NCI-H69 (cell line): ENCODE measurements around the gene FAM83G.
A peak's percentile ranks its signal among the peaks of the same experiment; 100 is the strongest.
"Not testable (repeated sequence)": the region's sequence is repeated elsewhere in the genome, so short reads cannot be mapped to it uniquely, and the experiment has no call there.

Experiments
- DNase-seq: peaks from one replicate; lab custom pipeline; 2025; lab: John Stamatoyannopoulos, UW

Gene FAM83G

DNA sequence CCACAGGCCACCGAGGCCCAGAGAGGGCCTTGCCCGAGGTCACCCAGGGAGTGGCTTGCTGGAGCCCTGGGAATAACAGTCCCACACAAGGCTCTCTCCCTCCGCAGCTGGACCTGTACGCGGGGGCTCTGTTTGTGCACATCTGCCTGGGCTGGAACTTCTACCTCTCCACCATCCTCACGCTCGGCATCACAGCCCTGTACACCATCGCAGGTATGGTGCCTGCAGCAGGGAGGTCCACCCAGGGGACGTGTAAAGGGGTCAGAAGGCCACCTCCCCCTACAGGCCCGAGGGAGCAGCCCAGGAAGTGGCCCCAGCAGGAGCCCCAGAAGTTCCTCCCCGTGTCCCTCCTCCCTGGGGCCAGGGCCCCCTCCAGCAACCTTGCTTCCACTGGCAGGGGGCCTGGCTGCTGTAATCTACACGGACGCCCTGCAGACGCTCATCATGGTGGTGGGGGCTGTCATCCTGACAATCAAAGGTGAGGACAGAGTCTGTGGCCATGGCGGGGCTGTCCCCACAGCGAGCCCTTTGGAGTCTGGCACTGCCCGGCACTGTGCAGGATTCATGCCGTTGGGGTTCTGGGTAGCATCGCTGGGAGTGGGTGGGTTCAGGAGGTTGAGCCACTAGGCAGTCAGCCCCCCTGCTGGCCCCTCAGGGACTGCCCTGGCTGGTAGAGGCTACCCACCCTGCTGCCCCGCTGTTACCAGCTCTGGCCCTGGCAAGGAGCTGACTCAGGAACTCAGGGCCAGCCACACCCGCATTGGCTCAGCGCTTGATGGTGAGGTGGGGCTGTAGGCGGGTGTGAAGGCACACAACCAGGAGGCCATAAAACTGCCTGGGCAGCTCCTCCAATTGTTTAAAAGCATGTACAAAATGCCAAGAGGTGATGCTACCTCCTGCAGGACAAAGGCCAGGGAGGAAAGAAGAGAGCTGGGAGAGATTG is 35.3 kb downstream of the FAM83G start:
- DNase-seq = peak; percentile 56

- no peak for DNase-seq
These were observed 36.2 kb downstream of the FAM83G start for GRCh38 chr17:18968345-18968744.

GRCh38 chr17:18967916-18968315 is 36.6 kb downstream of the FAM83G start:
- peak; percentile 49 for DNase-seq

- DNase-seq = peak; percentile 67
These were observed 37.5 kb downstream of the FAM83G start for GRCh38 chr17:18966831-18967624.

DNA sequence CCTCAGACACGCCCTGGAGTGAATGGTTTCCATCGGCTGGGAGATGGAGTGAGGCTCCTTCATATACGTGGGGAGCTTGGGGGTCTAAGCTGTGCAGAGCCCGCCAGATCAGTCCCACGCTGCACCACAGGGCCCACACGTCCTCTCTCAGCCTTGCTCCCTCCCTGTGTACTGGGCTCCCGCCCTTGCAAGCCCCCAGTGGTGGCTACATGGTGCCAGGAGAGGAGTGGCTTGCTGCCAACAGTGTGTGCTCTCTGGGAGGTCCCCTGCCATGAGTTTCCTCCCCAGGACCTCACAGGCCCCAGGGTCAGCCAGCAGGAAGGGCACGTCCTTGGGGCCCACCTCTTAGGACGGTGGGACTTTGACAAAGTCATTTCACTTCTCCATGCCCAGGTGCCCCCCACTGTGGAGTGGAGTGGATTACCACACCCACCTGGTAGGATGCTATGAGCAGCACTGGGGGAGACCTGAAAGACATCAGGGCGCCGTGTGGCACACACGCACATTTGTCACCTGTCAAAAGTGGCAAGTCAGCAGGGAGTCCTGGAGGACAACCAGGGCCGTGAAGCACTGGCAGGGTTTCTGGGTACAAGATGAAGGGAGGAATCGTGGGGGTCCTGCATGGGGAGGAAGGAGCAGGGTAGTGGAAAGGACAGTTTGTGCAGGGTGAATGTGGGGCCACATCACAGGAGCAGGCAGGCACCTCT is 38.9 kb downstream of the FAM83G start:
- DNase-seq = no peak

- no peak for DNase-seq
These were observed 40.0 kb downstream of the FAM83G start for GRCh38 chr17:18964550-18964949.

DNA sequence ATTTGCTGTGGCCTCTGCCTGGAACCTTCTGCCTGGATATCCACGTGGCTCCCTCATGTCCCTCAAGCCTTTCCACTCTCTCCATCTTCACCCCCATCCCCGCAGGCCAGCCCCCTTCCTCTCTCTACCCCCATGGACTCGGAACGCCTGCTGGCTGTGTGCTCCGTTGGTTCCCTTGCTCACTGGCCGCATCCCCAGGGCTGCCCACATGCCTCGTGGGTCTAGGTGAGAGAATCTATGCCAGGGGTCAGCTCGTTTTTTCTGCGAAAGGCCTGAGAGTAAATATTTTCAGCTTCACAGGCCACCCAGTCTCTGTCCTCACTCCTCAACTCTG is 40.6 kb downstream of the FAM83G start:
- no peak for DNase-seq

DNA sequence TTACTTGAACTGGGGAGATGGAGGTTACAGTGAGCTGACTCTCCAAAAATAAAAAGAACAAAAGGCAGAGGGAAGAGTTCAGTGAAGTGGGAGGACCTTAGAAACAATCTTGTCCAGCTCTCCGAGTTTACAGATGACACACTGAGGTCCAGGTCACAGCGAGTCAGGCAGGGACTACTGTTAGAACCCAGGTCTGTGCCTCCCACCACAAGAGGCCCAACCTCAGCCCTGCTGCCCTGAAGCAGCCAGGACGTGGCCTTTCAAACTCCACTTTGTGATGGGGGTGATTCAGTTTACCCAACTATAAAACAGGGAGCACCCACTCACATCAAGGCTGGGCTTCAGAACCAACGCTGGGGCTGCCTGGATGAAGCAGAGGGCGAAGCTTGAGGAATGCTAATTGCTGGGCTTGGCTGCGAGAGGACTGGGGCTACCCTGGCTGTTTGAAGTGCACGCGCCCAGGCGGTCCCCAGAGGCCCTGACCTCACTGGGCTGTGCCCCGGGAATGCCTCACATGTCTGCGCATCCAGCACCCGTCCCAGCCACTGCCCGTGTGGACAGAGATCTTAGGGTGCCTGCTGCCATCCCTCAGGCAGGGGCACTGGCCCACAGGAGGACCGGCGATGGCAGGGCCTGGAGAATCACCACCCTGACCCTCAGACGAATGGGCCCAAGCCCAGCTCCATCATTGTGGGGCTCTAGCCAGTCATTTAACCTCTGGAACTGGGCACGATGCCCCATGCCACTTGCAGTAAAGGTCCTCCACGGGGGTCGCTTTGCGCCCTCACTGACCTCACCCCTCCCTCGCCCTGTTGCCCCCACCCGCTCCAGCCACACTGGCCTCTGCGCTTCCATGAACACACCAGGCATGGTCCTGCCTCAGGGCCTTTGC is 41.2 kb downstream of the FAM83G start:
- DNase-seq = no peak

GRCh38 chr17:18962494-18962815 is 42.1 kb downstream of the FAM83G start:
- DNase-seq = no peak

- DNase-seq = no peak
These were observed 42.7 kb downstream of the FAM83G start for GRCh38 chr17:18961634-18962493.

DNA sequence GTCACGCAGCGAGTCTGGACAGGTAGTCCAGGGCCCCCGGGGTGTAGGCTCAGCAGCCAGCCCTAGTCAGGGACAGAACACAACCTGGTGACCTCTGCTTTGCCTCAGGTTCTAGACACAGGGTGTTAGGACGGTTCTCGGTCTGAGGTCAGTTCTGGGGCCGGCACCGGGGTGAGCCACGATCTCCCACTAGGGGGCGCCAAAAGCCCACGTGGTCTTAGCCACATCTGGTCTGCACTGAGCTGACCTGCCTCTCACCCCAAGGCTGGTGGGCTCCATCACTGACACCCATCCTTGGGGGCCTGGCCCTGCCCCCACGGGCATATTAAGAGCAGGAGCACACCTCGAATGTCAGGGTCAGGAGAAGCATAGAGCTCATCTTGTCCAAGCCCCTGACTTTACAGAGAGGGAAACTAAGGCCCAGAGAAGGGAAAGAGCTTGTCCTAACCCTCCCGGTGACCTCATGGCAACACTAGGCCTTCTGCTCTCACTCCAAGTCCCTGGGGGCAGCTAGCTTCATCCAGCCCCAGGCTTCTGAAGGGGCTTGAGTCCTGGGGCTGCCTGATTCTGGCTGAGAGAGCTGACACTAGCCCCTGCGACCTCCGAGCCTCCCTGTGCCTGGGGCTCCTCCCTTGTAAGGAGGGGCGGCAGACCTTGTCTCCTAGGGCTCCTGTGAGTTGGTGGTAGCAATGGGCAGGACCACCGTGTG is 43.6 kb downstream of the FAM83G start:
- DNase-seq = peak; percentile 54

GRCh38 chr17:18960241-18960665 is 44.3 kb downstream of the FAM83G start:
- no peak for DNase-seq

GRCh38 chr17:18959845-18960240 is 44.7 kb downstream of the FAM83G start:
- DNase-seq = no peak

DNA sequence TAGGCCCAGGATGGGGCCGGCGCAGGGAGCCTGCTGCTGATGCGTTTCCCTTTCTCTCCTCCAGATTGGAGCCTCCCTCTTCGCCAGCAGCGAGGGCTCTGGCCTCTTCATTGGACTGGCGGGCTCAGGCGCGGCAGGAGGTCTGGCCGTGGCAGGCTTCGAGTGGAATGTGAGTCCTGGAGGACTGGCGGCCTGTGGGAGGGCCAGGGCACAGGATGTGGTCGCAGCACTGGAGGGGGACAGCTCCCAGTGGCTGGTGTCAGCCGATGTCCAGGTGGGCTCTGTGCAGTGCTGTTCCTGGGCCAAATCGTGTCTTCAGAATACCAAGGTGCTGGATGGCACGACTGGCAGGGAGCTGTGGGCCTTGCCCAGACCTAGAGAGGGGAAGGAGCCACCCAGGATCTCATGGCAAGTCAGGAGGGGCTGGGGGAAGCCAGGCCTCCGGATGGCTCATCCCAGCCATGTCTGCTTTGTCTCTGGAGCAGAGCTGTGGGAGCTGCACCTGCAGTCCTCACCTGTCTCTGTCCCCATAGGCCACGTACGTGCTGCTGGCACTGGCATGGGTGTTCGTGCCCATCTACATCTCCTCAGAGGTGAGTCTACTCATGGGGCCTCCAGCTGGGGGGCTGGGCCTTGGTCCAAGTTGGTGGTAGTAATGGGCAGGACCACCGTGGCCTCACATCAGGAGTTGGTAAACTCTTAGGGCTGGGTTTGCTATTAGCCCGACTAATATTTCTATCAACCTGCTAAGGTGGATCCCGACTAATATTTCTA is 45.3 kb downstream of the FAM83G start:
- no peak for DNase-seq

DNA sequence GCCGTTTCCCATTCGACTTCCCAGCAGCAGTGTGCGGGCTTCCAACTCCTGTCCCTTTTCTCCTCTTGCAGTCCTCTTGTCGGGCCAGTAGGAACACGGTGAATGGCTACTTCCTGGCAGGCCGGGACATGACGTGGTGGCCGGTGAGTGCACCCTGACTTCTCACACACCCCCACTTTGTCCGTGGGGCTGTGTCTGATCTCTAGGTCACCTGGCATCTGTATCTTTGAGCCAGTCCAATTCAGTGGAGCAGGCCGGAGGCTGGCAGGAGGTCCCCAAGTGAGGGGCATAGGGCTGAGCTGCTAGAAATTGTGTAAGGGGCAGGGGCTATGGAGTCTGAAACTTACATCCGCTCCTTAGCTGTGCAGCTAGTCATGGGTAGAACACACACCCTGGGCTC is 46.0 kb downstream of the FAM83G start:
- DNase-seq = no peak

DNA sequence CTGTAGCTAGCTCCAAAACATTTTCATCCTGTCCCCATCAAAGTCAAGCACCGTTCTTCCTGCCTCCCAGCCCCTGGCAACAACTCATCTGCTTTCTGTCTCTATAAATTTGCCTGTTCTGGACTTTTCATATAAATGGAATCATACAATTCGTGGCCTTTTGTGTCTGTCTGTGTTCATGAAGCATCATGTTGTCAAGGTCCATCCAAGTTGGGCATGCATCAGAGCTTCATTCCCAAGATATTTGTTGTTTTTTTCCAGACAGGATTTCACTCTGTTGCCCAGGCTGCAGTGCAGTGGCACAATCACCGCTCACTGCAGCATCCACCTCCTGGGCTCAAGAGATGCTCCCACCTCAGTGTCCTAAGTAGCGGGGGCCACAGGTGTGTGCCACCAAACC is 46.7 kb downstream of the FAM83G start:
- no peak for DNase-seq

DNA sequence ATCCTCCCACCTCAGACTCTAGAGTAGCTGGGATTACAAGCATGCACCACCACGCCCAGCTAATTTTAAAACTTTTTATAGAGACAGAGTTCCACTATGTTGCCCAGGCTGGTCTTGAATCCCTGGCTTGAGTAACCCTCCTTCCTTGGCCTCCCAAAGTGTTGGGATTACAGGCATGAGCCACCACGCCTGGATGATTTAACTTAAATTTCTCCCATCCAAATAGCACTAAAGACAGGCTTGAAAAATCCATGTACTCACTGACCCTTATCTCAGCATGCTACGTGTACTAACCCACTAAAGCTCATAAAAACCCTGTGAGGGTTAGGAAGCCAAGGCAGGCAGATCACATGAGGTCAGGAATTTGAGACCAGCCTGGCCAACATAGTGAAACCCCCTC is 48.0 kb downstream of the FAM83G start:
- no peak for DNase-seq

DNA sequence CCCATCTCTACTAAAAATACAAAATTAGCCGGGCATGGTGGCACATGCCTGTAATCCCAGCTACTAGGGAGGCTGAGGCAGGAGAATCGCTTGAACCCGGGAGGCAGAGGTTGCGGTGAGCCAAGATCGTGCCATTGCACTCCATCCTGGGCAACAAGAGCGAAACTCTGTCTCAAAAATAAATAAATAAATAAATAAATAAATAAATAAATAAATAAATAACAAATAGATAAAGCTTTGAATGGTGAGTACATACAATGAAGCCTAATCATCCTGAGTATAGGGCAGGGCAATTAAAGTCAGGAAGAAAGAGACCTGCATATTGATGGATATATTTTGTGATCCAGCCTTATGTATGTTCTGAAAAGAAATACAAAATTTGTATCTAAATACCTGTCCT is 48.5 kb downstream of the FAM83G start:
- not testable (repeated sequence) for DNase-seq

- DNase-seq = no peak
These were observed 49.6 kb downstream of the FAM83G start for GRCh38 chr17:18955009-18955408.
